Fibroblast of mammary gland (primary cell): ENCODE results near the gene CCR6.
"Not testable (repeated sequence)": the region's sequence is repeated elsewhere in the genome, so short reads cannot be mapped to it uniquely, and the experiment has no call there.

Experiments used
- DNase-seq: peaks from one replicate; pipeline ENCODE4 v3.0.0-alpha.2; 2010; ENCODE audit warnings: low read depth
- H3K4me3 ChIP-seq: 2 replicates; pipeline ENCODE4 v1.5.1; 2011; ENCODE audit warnings: low read depth, mild to moderate bottlenecking, low read length, moderate library complexity; ENCODE audit not compliant: control insufficient read depth
- CTCF ChIP-seq: conservative IDR thresholded peaks from 2 replicates; pipeline ENCODE4 v1.5.1; 2011; ENCODE audit warnings: low read depth, low read length, inconsistent platforms; ENCODE audit not compliant: control insufficient read depth, insufficient read depth

CCR6 gene

GRCh38 chr6:167165858-167166471, 43.1 kb downstream of the CCR6 start:
- no peak overlapping the region for H3K4me3 ChIP-seq
- DNase-seq, result no peak
- no peak for TF ChIP-seq CTCF

GRCh38 chr6:167167699-167168098, 44.8 kb downstream of the CCR6 start:
- not testable (repeated sequence) for DNase-seq, H3K4me3 ChIP-seq

GRCh38 chr6:167168296-167168695, 45.4 kb downstream of the CCR6 start:
- DNase-seq, H3K4me3 ChIP-seq: not testable (repeated sequence)

GRCh38 chr6:167169867-167170266, 47.0 kb downstream of the CCR6 start:
- not testable (repeated sequence) for DNase-seq, H3K4me3 ChIP-seq

- not testable (repeated sequence) for H3K4me3 ChIP-seq, DNase-seq
These were observed 48.4 kb downstream of the CCR6 start for GRCh38 chr6:167171300-167171699.

- not testable (repeated sequence) for H3K4me3 ChIP-seq, DNase-seq
These were observed 49.1 kb downstream of the CCR6 start for GRCh38 chr6:167172011-167172410.

- H3K4me3 ChIP-seq, DNase-seq: not testable (repeated sequence)
These were observed 54.4 kb downstream of the CCR6 start for GRCh38 chr6:167177271-167177670.

- not testable (repeated sequence) for H3K4me3 ChIP-seq, DNase-seq
These were observed 56.2 kb downstream of the CCR6 start for GRCh38 chr6:167178896-167179655.

- DNase-seq, H3K4me3 ChIP-seq: not testable (repeated sequence)
These were observed 57.2 kb downstream of the CCR6 start for GRCh38 chr6:167180086-167180485.

GRCh38 chr6:167181351-167181750, 58.5 kb downstream of the CCR6 start:
- DNase-seq, H3K4me3 ChIP-seq: not testable (repeated sequence)

GRCh38 chr6:167182913-167183314, 60.0 kb downstream of the CCR6 start:
- not testable (repeated sequence) for DNase-seq, H3K4me3 ChIP-seq

GRCh38 chr6:167185101-167185500, 62.2 kb downstream of the CCR6 start:
- not testable (repeated sequence) for DNase-seq, H3K4me3 ChIP-seq

GRCh38 chr6:167187275-167187674, 64.4 kb downstream of the CCR6 start:
- H3K4me3 ChIP-seq, DNase-seq: not testable (repeated sequence)
